Measurements from ENCODE around the gene STIM1.
"Not testable (repeated sequence)": the region's sequence is repeated elsewhere in the genome, so short reads cannot be mapped to it uniquely, and the experiment has no call there.

STIM1 gene

GRCh38 chr11:3890014-3890413 is 34.5 kb downstream of the STIM1 start:
- DNase-seq, result no peak

- no peak for DNase-seq
These were observed 35.3 kb downstream of the STIM1 start for GRCh38 chr11:3890806-3891205.

GRCh38 chr11:3891751-3892150 is 36.3 kb downstream of the STIM1 start:
- DNase-seq, result no peak

GRCh38 chr11:3892156-3892555 is 36.7 kb downstream of the STIM1 start:
- DNase-seq, result no peak

- DNase-seq, result no peak
These were observed 37.8 kb downstream of the STIM1 start for GRCh38 chr11:3893311-3893710.

GRCh38 chr11:3894128-3894731 is 38.8 kb downstream of the STIM1 start:
- no peak for DNase-seq

- no peak for DNase-seq
These were observed 41.2 kb downstream of the STIM1 start for GRCh38 chr11:3896644-3897043.

- DNase-seq, result not testable (repeated sequence)
These were observed 44.8 kb downstream of the STIM1 start for GRCh38 chr11:3900230-3900629.

GRCh38 chr11:3901249-3902025 is 46.0 kb downstream of the STIM1 start:
- DNase-seq, result no peak

- DNase-seq, result no peak
These were observed 47.0 kb downstream of the STIM1 start for GRCh38 chr11:3902441-3902840.

GRCh38 chr11:3903207-3903896 is 47.9 kb downstream of the STIM1 start:
- DNase-seq, result no peak

- DNase-seq, result no peak
These were observed 48.8 kb downstream of the STIM1 start for GRCh38 chr11:3904228-3904627.

GRCh38 chr11:3905080-3905953 is 49.9 kb downstream of the STIM1 start:
- DNase-seq, result no peak

- DNase-seq, result no peak
These were observed 50.7 kb downstream of the STIM1 start for GRCh38 chr11:3906166-3906565.

GRCh38 chr11:3907590-3907989 is 52.1 kb downstream of the STIM1 start:
- DNase-seq, result no peak

GRCh38 chr11:3909901-3910300 is 54.4 kb downstream of the STIM1 start:
- no peak for DNase-seq

GRCh38 chr11:3911908-3912505 is 56.5 kb downstream of the STIM1 start:
- no peak for DNase-seq

GRCh38 chr11:3913921-3914320 is 58.5 kb downstream of the STIM1 start:
- no peak for DNase-seq

GRCh38 chr11:3914805-3915204 is 59.3 kb downstream of the STIM1 start:
- DNase-seq, result no peak

GRCh38 chr11:3916962-3917361 is 61.5 kb downstream of the STIM1 start:
- no peak for DNase-seq

- no peak for DNase-seq
These were observed 64.8 kb downstream of the STIM1 start for GRCh38 chr11:3920148-3920852.

GRCh38 chr11:3922056-3922455 is 66.6 kb downstream of the STIM1 start:
- DNase-seq, result no peak
